ENCODE data around the gene MYO5B. TPM values are rescaled to one million over a fixed set of nuclear protein-coding genes. Genes with fewer than 3 reads are reported as not detected.

The MYO5B gene
- total RNA-seq, 4 donors from 2014 or later, result 6.3 to 35.2 (median 10.2) TPM

DNA sequence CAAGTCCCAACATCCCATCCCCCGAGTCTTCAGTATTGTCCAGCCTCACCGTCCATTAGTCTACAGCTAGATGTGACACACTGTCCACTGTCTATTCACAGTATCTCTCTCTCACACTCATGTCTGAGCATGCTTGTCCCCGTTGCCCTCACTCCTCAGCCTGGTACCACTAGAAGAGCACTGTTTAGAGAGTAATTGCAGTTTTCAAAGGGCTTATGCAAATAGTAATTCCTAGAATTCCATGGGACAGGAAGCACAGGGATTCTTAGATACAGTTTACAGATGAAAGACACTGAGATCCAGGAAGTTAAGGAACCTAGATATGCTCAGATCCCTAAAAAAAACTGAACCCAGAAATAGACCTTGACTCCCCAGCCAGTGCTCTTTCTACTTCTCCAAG is 125.5 kb downstream of the MYO5B start:
- 74 to 78% methylated on average over 3 of the region's 3 CpGs for WGBS, 2 donors
- Histone ChIP-seq H3K27me3 (no peaks in the 10 kb centered on the region), H3K36me3 (no peaks in the 10 kb centered on the region), H3K4me3 (no peak overlapping the region), H3K4me1 (no peaks in the 10 kb centered on the region), H3K9me3 (no peaks in the 10 kb centered on the region), H3K27ac (no peak overlapping the region)
- DNase-seq (ENCODE audit: low spot score in 2 of 2), result no peak
- TF ChIP-seq, protein P1, sequence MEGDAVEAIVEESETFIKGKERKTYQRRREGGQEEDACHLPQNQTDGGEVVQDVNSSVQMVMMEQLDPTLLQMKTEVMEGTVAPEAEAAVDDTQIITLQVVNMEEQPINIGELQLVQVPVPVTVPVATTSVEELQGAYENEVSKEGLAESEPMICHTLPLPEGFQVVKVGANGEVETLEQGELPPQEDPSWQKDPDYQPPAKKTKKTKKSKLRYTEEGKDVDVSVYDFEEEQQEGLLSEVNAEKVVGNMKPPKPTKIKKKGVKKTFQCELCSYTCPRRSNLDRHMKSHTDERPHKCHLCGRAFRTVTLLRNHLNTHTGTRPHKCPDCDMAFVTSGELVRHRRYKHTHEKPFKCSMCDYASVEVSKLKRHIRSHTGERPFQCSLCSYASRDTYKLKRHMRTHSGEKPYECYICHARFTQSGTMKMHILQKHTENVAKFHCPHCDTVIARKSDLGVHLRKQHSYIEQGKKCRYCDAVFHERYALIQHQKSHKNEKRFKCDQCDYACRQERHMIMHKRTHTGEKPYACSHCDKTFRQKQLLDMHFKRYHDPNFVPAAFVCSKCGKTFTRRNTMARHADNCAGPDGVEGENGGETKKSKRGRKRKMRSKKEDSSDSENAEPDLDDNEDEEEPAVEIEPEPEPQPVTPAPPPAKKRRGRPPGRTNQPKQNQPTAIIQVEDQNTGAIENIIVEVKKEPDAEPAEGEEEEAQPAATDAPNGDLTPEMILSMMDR (IDR thresholded peaks at IDR 0.05), result no peak
- TF ChIP-seq EP300 (IDR thresholded peaks at IDR 0.05), result no peak
- TF ChIP-seq POLR2A (IDR thresholded peaks at IDR 0.05), result no peak

DNA sequence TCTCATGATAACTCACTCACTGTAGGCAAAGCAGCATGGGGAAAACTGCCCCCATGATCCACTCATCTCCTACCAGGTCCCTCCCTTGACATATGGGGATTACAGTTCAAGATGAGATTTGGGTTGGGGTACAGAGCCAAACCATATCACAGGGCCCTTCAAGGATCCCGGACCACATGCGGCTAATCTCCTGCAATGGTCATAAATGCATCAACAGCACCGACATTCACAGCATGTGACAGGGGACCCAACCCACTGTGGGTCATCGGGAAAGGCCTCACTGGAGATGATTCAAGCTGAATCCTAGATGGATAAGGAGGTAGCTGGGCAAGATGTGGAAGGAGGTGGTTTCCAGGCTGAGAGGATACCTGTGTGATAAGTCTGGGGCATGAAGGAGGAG is 129.4 kb downstream of the MYO5B start:
- WGBS, 2 donors, result 85 to 95% methylated on average over 4 of the region's 4 CpGs
- TF ChIP-seq POLR2A (IDR thresholded peaks at IDR 0.05), result no peak
- TF ChIP-seq EP300 (IDR thresholded peaks at IDR 0.05), result no peak
- TF ChIP-seq, protein P1 (IDR thresholded peaks at IDR 0.05), result no peak
- H3K27ac ChIP-seq, result no peak overlapping the region
- H3K4me1 ChIP-seq, result peaks cover 0 to 11% (median 0%) of the 10 kb centered on the region in 4 donors
- H3K27me3 ChIP-seq, result no peaks in the 10 kb centered on the region
- DNase-seq (ENCODE audit: low spot score in 2 of 2), result no peak
- H3K4me3 ChIP-seq, result no peak overlapping the region
- H3K36me3 ChIP-seq, result no peaks in the 10 kb centered on the region
- no peaks in the 10 kb centered on the region for H3K9me3 ChIP-seq

DNA sequence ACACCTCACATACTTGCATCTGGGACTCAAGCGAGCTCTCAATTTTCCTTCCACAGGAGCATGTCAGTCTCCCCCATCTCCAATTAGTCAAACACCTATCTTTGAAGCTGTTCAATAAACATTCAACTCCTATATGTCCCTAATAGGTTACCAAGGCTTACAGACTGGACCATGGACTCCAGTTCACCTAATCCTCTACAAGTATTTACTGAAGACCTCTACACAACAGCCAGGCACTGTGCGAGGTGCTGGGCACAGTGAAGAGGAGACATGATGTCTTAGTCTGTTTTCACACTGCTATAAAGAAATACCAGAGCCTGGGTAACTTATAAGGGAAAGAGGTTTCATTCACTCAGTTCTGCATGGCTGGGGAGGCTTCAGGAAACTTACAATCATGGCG is 129.9 kb downstream of the MYO5B start:
- WGBS, 2 donors, result 98% methylated on average over 3 of the region's 3 CpGs
- DNase-seq (ENCODE audit: low spot score in 2 of 2), result no peak
- H3K27ac ChIP-seq, result no peak overlapping the region
- no peaks in the 10 kb centered on the region for H3K36me3 ChIP-seq
- H3K9me3 ChIP-seq, result no peaks in the 10 kb centered on the region
- peaks cover 0 to 11% (median 0%) of the 10 kb centered on the region in 4 donors for H3K4me1 ChIP-seq
- TF ChIP-seq EP300 (IDR thresholded peaks at IDR 0.05) (no peak), POLR2A (IDR thresholded peaks at IDR 0.05) (no peak)
- TF ChIP-seq, protein P1 (IDR thresholded peaks at IDR 0.05), result no peak
- no peak overlapping the region for H3K4me3 ChIP-seq
- no peaks in the 10 kb centered on the region for H3K27me3 ChIP-seq

DNA sequence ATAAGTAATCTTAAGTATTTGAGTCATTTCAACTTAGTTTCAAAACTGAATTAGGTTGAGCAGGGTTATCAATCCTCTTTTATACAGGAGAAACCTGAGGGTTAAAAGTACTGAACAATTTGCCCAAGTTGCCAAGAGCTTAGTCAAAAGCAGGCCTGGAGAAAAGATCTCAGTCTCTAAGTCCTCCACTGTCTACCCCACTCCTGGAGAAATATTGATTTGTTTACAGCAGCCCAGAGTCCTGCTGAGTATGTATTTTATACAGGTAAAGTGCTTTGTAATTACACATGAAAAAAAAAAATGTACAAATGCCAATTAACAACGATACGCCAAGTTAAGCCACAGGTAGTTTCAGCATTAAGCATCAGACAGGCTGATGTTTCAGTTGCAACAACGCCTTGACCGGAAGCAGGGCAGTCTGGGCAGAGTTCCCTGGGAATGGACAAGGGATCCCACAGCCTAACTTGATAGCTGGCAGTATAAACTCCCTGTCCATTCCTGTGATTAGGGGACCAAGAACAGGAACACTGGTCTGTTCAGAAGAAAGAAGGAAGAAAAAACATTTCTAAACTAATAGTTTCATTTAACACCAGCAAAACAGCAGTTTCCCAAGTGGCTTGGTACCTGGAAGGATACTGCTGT is 132.9 kb downstream of the MYO5B start:
- no peaks in the 10 kb centered on the region for H3K36me3 ChIP-seq
- TF ChIP-seq POLR2A (IDR thresholded peaks at IDR 0.05) (no peak), EP300 (IDR thresholded peaks at IDR 0.05) (no peak)
- TF ChIP-seq, protein P1 (IDR thresholded peaks at IDR 0.05), result no peak
- H3K27ac ChIP-seq, result no peak overlapping the region

DNA sequence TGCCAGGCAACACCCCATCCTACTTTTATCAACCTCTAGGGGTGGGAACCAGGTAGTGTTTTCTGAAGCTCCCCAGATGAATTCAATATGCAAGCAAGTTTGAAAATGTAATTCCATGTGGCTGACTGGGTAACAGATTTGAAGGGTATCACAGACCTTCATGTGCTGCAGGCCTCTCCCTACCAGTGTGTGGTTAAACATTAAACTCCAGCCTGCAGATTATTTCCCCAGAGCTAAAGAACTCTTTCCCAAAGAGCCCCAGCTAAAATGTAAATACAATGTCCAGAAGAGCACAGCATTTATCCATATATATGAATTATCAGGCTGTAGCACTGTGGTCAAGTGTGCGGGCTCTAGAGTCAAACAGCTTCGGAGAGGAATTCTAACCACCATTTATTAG is 134.1 kb downstream of the MYO5B start:
- TF ChIP-seq POLR2A (IDR thresholded peaks at IDR 0.05), result no peak
- TF ChIP-seq, protein P1 (IDR thresholded peaks at IDR 0.05), result no peak
- TF ChIP-seq EP300 (IDR thresholded peaks at IDR 0.05), result no peak
- Histone ChIP-seq H3K27ac (no peak overlapping the region), H3K9me3 (no peaks in the 10 kb centered on the region), H3K4me3 (no peak overlapping the region), H3K36me3 (no peaks in the 10 kb centered on the region), H3K27me3 (no peaks in the 10 kb centered on the region), H3K4me1 (peaks cover 0 to 11% (median 0%) of the 10 kb centered on the region in 4 donors)
- DNase-seq (ENCODE audit: low spot score in 2 of 2), result no peak
- 95 to 98% methylated on average over 2 of the region's 2 CpGs for WGBS, 2 donors

More for the DNA sequence above, 132.9 kb downstream of the MYO5B start:
- peak in 1 of 2 donors; percentile 23 for DNase-seq (ENCODE audit: low spot score in 2 of 2)
- Histone ChIP-seq H3K9me3 (no peaks in the 10 kb centered on the region), H3K4me1 (peaks cover 0 to 11% (median 0%) of the 10 kb centered on the region in 4 donors), H3K4me3 (no peak overlapping the region), H3K27me3 (no peaks in the 10 kb centered on the region)
- 57 to 59% methylated on average over 4 of the region's 4 CpGs for WGBS, 2 donors
